ENCODE measurements around the gene GALNT9. TPM values are rescaled to one million over a fixed set of nuclear protein-coding genes. Genes with fewer than 3 reads are reported as not detected.
A peak's percentile ranks its signal among the peaks of the same experiment; 100 is the strongest.
"Not testable (repeated sequence)": the region's sequence is repeated elsewhere in the genome, so short reads cannot be mapped to it uniquely, and the experiment has no call there.

Gene GALNT9
- total RNA-seq, 2 experiments from 2014 or later = 0.86 to 1.2 TPM

GRCh38 chr12:132250707-132251106 lies 78.7 kb downstream of the GALNT9 start:
- Mint-ChIP-seq H3K4me1 (ENCODE audit: low read depth) (no peaks in the 10 kb centered on the region), H3K9me3 (no peaks in the 10 kb centered on the region), H3K27ac (no peak overlapping the region), H3K36me3 (ENCODE audit: low read depth) (no peaks in the 10 kb centered on the region), H3K4me3 (no peak overlapping the region), H3K27me3 (ENCODE audit: low read depth) (no peaks in the 10 kb centered on the region)
- CTCF ChIA-PET = interaction anchor here (0.9 kb wide), 1 partner anchor 269 kb away, joined by 3 read pairs; no protein-coding TSS in a partner anchor
- intact Hi-C loops (cut with micrococcal nuclease) = no loop called here
- DNase-seq = no peak

- intact Hi-C loops (cut with micrococcal nuclease) = no loop called here
- CTCF ChIA-PET = no interaction called here
- Mint-ChIP-seq H3K36me3 (ENCODE audit: low read depth) (no peaks in the 10 kb centered on the region), H3K27ac (no peak overlapping the region), H3K4me3 (no peak overlapping the region), H3K9me3 (no peaks in the 10 kb centered on the region), H3K27me3 (ENCODE audit: low read depth) (no peaks in the 10 kb centered on the region), H3K4me1 (ENCODE audit: low read depth) (no peaks in the 10 kb centered on the region)
- DNase-seq = no peak
Measured at GRCh38 chr12:132249689-132250478, 79.5 kb downstream of the GALNT9 start.

GRCh38 chr12:132248453-132249167 lies 80.8 kb downstream of the GALNT9 start:
- no peaks in the 10 kb centered on the region for H3K36me3 Mint-ChIP-seq (ENCODE audit: low read depth)
- H3K27me3 Mint-ChIP-seq (ENCODE audit: low read depth) = no peaks in the 10 kb centered on the region
- CTCF ChIA-PET = interaction anchor here (0.6 to 1.0 kb wide), 2 partner anchors 10 to 306 kb away, joined by 3 read pairs; no protein-coding TSS in a partner anchor
- H3K27ac Mint-ChIP-seq = no peak overlapping the region
- no peaks in the 10 kb centered on the region for H3K9me3 Mint-ChIP-seq
- intact Hi-C loops (cut with micrococcal nuclease) = no loop called here
- peaks cover 4% of the 10 kb centered on the region for H3K4me1 Mint-ChIP-seq (ENCODE audit: low read depth)
- no peak overlapping the region for H3K4me3 Mint-ChIP-seq
- DNase-seq = no peak

GRCh38 chr12:132247718-132248452 lies 81.5 kb downstream of the GALNT9 start:
- intact Hi-C loops (cut with micrococcal nuclease) = no loop called here
- H3K27me3 Mint-ChIP-seq (ENCODE audit: low read depth) = no peaks in the 10 kb centered on the region
- no peak overlapping the region for H3K27ac Mint-ChIP-seq
- H3K9me3 Mint-ChIP-seq = no peaks in the 10 kb centered on the region
- no peak overlapping the region for H3K4me3 Mint-ChIP-seq
- CTCF ChIA-PET = interaction anchor here (0.6 to 1.0 kb wide), 2 partner anchors 11 to 307 kb away, joined by 3 read pairs; no protein-coding TSS in a partner anchor
- H3K36me3 Mint-ChIP-seq (ENCODE audit: low read depth) = no peaks in the 10 kb centered on the region
- H3K4me1 Mint-ChIP-seq (ENCODE audit: low read depth) = peaks cover 7% of the 10 kb centered on the region
- no peak for DNase-seq

- DNase-seq = no peak
- Mint-ChIP-seq H3K4me3 (no peak overlapping the region), H3K27ac (no peak overlapping the region), H3K9me3 (no peaks in the 10 kb centered on the region), H3K27me3 (ENCODE audit: low read depth) (no peaks in the 10 kb centered on the region), H3K4me1 (ENCODE audit: low read depth) (peaks cover 7% of the 10 kb centered on the region), H3K36me3 (ENCODE audit: low read depth) (no peaks in the 10 kb centered on the region)
- CTCF ChIA-PET = no interaction called here
- intact Hi-C loops (cut with micrococcal nuclease) = no loop called here
Measured at GRCh38 chr12:132246997-132247717, 82.2 kb downstream of the GALNT9 start.

GRCh38 chr12:132245521-132246101 lies 83.8 kb downstream of the GALNT9 start:
- Mint-ChIP-seq H3K4me3 (no peak overlapping the region), H3K27me3 (ENCODE audit: low read depth) (no peaks in the 10 kb centered on the region), H3K36me3 (ENCODE audit: low read depth) (no peaks in the 10 kb centered on the region), H3K27ac (no peak overlapping the region), H3K4me1 (ENCODE audit: low read depth) (peaks cover 7% of the 10 kb centered on the region), H3K9me3 (no peaks in the 10 kb centered on the region)
- DNase-seq = no peak
- CTCF ChIA-PET = no interaction called here
- intact Hi-C loops (cut with micrococcal nuclease) = no loop called here

GRCh38 chr12:132244724-132245295 lies 84.6 kb downstream of the GALNT9 start:
- no peak for DNase-seq
- CTCF ChIA-PET = no interaction called here
- intact Hi-C loops (cut with micrococcal nuclease) = no loop called here
- Mint-ChIP-seq H3K27ac (no peak overlapping the region), H3K4me1 (ENCODE audit: low read depth) (peaks cover 7% of the 10 kb centered on the region), H3K4me3 (no peak overlapping the region), H3K27me3 (ENCODE audit: low read depth) (no peaks in the 10 kb centered on the region), H3K9me3 (no peaks in the 10 kb centered on the region), H3K36me3 (ENCODE audit: low read depth) (no peaks in the 10 kb centered on the region)

GRCh38 chr12:132243596-132244310 lies 85.6 kb downstream of the GALNT9 start:
- Mint-ChIP-seq H3K36me3 (ENCODE audit: low read depth) (no peaks in the 10 kb centered on the region), H3K27ac (no peak overlapping the region), H3K4me3 (no peak overlapping the region), H3K4me1 (ENCODE audit: low read depth) (peaks cover 7% of the 10 kb centered on the region), H3K9me3 (no peaks in the 10 kb centered on the region), H3K27me3 (ENCODE audit: low read depth) (no peaks in the 10 kb centered on the region)
- intact Hi-C loops (cut with micrococcal nuclease) = loop anchor here (2.0 kb wide), 1 partner anchor 83 kb away; no protein-coding TSS in a partner anchor
- DNase-seq = peak; percentile 19
- CTCF ChIA-PET = no interaction called here

- CTCF ChIA-PET; H3K36me3 Mint-ChIP-seq (ENCODE audit: low read depth); H3K27me3 Mint-ChIP-seq (ENCODE audit: low read depth); H3K4me3 Mint-ChIP-seq; H3K4me1 Mint-ChIP-seq (ENCODE audit: low read depth); H3K27ac Mint-ChIP-seq; H3K9me3 Mint-ChIP-seq: not testable (repeated sequence)
- peak; percentile 28 for DNase-seq
- intact Hi-C loops (cut with micrococcal nuclease) = loop anchor here (2.0 kb wide), 1 partner anchor 84 kb away; no protein-coding TSS in a partner anchor
Measured at GRCh38 chr12:132243171-132243570, 86.2 kb downstream of the GALNT9 start.

GRCh38 chr12:132240669-132241007 lies 88.8 kb downstream of the GALNT9 start:
- H3K9me3 Mint-ChIP-seq; H3K36me3 Mint-ChIP-seq (ENCODE audit: low read depth); CTCF ChIA-PET; intact Hi-C loops (cut with micrococcal nuclease); H3K4me1 Mint-ChIP-seq (ENCODE audit: low read depth); H3K27ac Mint-ChIP-seq; DNase-seq; H3K27me3 Mint-ChIP-seq (ENCODE audit: low read depth); H3K4me3 Mint-ChIP-seq: not testable (repeated sequence)
